ENCODE data around the gene CTRB2. TPM values are rescaled to one million over a fixed set of nuclear protein-coding genes. Genes with fewer than 3 reads are reported as not detected.

CTRB2 gene
- total RNA-seq, 1 experiment from 2014 or later = 5.8 TPM

DNA sequence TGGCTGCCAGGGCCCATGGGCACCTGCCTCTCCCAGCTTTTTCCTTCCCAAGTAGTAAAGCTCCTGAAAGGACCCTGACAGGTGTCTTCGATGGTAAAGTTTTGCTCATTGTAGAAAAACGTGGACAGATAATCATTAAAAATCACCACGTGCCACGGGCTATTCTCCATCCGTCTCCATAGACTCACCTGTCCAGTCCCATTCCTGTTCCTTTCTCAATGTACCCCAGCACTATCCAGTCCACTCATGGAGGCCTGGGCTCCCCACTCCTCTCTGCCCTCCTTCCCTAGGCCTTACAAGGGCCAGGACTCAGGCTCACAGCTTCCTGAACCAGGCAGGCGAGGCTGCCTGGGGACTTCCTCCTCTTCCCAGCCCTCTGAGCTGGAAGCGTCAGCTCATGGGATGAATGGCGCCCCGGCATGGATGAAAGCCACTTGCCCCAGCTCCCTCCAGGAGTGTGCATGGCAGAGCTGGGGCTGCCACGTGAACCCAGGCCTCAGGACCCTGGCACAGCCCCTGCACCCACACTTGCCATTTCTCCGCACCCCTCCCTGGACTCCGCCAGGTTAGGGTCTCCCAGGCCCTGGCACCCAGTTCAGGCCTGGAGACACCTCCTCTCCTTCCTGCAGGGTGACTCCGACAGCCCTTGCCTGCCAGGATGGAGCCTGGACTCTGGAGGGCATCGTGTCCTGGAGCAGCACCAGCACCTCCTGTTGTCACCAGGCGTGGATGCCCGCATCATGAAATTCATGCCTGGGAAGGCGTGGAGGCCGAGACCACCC lies 20.6 kb upstream of the CTRB2 start:
- no peaks in the 10 kb centered on the region for H3K9me3 Mint-ChIP-seq
- no peaks in the 10 kb centered on the region for H3K27me3 Mint-ChIP-seq (ENCODE audit: low read depth)
- no peak overlapping the region for H3K4me3 Mint-ChIP-seq
- ChIA-PET CTCF (interaction anchor here (0.6 to 1.5 kb wide), 4 partner anchors 28 to 124 kb away, joined by 3 to 4 read pairs (median 3); no protein-coding TSS in a partner anchor), POLR2A (interaction anchor here (0.9 to 1.4 kb wide), 4 partner anchors 19 to 26 kb away, joined by 3 to 4 read pairs (median 4); no protein-coding TSS in a partner anchor)
- DNase-seq (ENCODE audit: low spot score) = no peak
- TF ChIP-seq, protein P1, sequence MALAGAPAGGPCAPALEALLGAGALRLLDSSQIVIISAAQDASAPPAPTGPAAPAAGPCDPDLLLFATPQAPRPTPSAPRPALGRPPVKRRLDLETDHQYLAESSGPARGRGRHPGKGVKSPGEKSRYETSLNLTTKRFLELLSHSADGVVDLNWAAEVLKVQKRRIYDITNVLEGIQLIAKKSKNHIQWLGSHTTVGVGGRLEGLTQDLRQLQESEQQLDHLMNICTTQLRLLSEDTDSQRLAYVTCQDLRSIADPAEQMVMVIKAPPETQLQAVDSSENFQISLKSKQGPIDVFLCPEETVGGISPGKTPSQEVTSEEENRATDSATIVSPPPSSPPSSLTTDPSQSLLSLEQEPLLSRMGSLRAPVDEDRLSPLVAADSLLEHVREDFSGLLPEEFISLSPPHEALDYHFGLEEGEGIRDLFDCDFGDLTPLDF (CRISPR knock-in tag; IDR thresholded peaks at IDR 0.05) = no peak
- TF ChIP-seq, protein P2, sequence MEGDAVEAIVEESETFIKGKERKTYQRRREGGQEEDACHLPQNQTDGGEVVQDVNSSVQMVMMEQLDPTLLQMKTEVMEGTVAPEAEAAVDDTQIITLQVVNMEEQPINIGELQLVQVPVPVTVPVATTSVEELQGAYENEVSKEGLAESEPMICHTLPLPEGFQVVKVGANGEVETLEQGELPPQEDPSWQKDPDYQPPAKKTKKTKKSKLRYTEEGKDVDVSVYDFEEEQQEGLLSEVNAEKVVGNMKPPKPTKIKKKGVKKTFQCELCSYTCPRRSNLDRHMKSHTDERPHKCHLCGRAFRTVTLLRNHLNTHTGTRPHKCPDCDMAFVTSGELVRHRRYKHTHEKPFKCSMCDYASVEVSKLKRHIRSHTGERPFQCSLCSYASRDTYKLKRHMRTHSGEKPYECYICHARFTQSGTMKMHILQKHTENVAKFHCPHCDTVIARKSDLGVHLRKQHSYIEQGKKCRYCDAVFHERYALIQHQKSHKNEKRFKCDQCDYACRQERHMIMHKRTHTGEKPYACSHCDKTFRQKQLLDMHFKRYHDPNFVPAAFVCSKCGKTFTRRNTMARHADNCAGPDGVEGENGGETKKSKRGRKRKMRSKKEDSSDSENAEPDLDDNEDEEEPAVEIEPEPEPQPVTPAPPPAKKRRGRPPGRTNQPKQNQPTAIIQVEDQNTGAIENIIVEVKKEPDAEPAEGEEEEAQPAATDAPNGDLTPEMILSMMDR (IDR thresholded peaks at IDR 0.05) = no peak
- TF ChIP-seq RELA (CRISPR knock-in tag; IDR thresholded peaks at IDR 0.05; ENCODE audit: borderline replicate concordance) = no peak
- no peak for ATAC-seq
- peak overlapping the region; percentile 86 for H3K27ac Mint-ChIP-seq
- peaks cover 3% of the 10 kb centered on the region; the same call in 1 of the 2 replicates for H3K4me1 Mint-ChIP-seq
- H3K36me3 Mint-ChIP-seq = peaks cover 20% of the 10 kb centered on the region

DNA sequence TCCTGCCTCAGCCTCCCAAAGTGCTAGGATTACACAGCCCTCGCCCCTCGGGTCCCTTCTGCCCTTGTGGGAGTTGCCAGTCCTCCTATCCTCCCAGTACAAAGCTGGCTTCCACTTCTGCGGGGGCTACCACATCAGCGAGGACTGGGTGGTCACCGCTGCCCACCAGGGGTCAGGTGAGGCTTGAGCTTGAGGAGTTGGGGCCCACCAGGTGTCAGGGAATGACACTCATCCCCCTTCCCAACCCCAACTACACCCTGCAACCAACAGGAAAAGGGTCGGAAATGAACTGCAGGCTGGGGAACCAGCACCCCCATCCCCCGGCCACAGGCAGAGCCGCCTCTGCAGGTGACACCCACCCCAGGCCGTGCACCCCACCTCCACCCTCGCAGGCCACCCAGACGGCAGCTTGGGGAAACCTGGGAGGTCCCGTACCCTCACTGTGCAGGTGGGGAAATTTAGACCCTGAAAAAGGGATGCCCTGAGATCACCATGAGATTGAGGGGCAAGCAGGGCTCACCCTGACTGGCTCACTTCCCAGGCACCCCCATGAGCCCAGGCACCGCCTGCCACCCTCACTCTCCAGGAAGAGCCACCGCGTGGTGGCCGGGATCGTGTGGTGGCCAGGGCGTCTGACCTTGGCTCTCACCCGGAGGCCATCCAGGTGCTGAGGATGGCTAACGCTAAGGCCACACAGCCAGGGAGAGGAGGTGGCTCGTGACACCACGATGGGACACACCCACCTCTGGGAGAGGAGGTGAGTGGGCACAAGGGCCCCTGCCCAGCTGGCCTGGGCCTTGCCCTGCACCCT lies 19.8 kb upstream of the CTRB2 start:
- no peaks in the 10 kb centered on the region for H3K9me3 Mint-ChIP-seq
- H3K36me3 Mint-ChIP-seq = peaks cover 18% of the 10 kb centered on the region
- DNase-seq (ENCODE audit: low spot score) = no peak
- H3K4me1 Mint-ChIP-seq = peaks cover 3% of the 10 kb centered on the region; the same call in 1 of the 2 replicates
- H3K4me3 Mint-ChIP-seq = no peak overlapping the region
- no peak overlapping the region; the same call in 1 of the 2 replicates for H3K27ac Mint-ChIP-seq
- ChIA-PET CTCF (interaction anchor here (0.6 to 0.7 kb wide), 3 partner anchors 31 to 214 kb away, joined by 3 read pairs; no protein-coding TSS in a partner anchor), POLR2A (interaction anchor here (0.9 to 1.3 kb wide), 3 partner anchors 18 to 27 kb away, joined by 3 to 4 read pairs (median 4); no protein-coding TSS in a partner anchor)
- TF ChIP-seq NR2C2 (CRISPR knock-in tag; IDR thresholded peaks at IDR 0.05) (0 out of 2 replicates have a peak, but pooled peaks have one; percentile 16), ESRRA (CRISPR knock-in tag; IDR thresholded peaks at IDR 0.05; ENCODE audit: borderline replicate concordance) (no peak), ZNF423 (CRISPR knock-in tag; IDR thresholded peaks at IDR 0.05) (no peak), TP53 (CRISPR knock-in tag; IDR thresholded peaks at IDR 0.05) (no peak)
- TF ChIP-seq, protein P3, sequence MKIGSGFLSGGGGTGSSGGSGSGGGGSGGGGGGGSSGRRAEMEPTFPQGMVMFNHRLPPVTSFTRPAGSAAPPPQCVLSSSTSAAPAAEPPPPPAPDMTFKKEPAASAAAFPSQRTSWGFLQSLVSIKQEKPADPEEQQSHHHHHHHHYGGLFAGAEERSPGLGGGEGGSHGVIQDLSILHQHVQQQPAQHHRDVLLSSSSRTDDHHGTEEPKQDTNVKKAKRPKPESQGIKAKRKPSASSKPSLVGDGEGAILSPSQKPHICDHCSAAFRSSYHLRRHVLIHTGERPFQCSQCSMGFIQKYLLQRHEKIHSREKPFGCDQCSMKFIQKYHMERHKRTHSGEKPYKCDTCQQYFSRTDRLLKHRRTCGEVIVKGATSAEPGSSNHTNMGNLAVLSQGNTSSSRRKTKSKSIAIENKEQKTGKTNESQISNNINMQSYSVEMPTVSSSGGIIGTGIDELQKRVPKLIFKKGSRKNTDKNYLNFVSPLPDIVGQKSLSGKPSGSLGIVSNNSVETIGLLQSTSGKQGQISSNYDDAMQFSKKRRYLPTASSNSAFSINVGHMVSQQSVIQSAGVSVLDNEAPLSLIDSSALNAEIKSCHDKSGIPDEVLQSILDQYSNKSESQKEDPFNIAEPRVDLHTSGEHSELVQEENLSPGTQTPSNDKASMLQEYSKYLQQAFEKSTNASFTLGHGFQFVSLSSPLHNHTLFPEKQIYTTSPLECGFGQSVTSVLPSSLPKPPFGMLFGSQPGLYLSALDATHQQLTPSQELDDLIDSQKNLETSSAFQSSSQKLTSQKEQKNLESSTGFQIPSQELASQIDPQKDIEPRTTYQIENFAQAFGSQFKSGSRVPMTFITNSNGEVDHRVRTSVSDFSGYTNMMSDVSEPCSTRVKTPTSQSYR (CRISPR knock-in tag; IDR thresholded peaks at IDR 0.05) = no peak
- TF ChIP-seq, protein P4, sequence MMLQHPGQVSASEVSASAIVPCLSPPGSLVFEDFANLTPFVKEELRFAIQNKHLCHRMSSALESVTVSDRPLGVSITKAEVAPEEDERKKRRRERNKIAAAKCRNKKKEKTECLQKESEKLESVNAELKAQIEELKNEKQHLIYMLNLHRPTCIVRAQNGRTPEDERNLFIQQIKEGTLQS (CRISPR knock-in tag; conservative IDR thresholded peaks at IDR 0.05) = no peak
- H3K27me3 Mint-ChIP-seq (ENCODE audit: low read depth) = no peaks in the 10 kb centered on the region
- no peak for ATAC-seq

DNA sequence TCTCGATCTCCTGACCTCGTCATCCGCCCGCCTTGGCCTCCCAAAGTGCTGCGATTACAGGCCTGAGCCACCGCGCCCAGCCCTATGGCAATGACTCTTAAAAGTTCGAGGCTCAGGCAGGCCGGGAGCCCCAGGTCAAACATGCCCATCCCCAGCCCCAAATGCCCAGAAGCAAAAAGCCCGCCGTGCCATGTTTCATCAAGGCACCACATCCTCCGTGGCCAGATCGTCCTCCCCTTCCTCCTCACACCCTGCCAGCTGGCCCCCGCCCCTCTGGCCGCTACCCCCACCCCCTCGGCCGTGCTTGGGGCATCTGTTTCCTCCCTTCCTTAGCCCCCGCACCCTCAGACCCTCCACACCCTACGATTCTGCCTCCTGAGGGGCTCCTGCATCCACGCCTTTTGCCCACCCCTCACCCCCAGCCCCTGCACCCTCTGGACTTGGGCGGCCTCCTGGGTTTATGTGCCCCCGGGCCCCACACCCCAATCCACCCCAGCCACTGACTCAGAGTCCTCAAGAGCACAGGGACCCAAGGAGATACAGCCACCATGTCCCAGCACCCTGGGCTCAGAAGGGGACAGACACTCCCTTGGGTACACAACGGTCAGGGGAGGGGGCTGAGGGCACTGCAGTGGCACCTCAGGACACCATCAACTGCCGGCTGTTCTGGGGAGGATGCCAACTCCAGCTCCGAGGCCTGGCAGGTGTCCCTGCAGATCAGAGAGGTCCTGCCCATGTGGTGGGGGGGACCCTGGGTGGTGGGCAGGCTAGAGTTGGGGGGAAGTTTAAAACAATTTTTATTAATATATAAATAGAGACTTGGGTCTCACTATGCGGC lies 18.9 kb upstream of the CTRB2 start:
- peaks cover 3% of the 10 kb centered on the region; the same call in 1 of the 2 replicates for H3K4me1 Mint-ChIP-seq
- ChIA-PET POLR2A (interaction anchor here (0.9 to 1.3 kb wide), 2 partner anchors 20 to 28 kb away, joined by 3 to 4 read pairs; no protein-coding TSS in a partner anchor), CTCF (interaction anchor here (0.7 to 1.3 kb wide), 3 partner anchors 8 to 159 kb away, joined by 4 to 12 read pairs (median 4); no protein-coding TSS in a partner anchor)
- DNase-seq (ENCODE audit: low spot score) = no peak
- no peak overlapping the region for H3K27ac Mint-ChIP-seq
- H3K36me3 Mint-ChIP-seq = peaks cover 12% of the 10 kb centered on the region
- ATAC-seq = no peak
- H3K4me3 Mint-ChIP-seq = no peak overlapping the region
- no peaks in the 10 kb centered on the region for H3K9me3 Mint-ChIP-seq
- H3K27me3 Mint-ChIP-seq (ENCODE audit: low read depth) = no peaks in the 10 kb centered on the region
- no peak for TF ChIP-seq ZNF423 (CRISPR knock-in tag; IDR thresholded peaks at IDR 0.05)
- no peak for TF ChIP-seq JUN (CRISPR knock-in tag; IDR thresholded peaks at IDR 0.05)
- TF ChIP-seq CBFB (CRISPR knock-in tag; IDR thresholded peaks at IDR 0.05; ENCODE audit: low read depth) = no peak
- TF ChIP-seq GTF2I (CRISPR knock-in tag; conservative IDR thresholded peaks at IDR 0.05) = no peak
- TF ChIP-seq NR3C1 (CRISPR knock-in tag; conservative IDR thresholded peaks at IDR 0.05; ENCODE audit: low read depth) = no peak
- TF ChIP-seq GRHL2 (CRISPR knock-in tag; IDR thresholded peaks at IDR 0.05; ENCODE audit: insufficient replicate concordance, severe bottlenecking) = no peak
- no peak for TF ChIP-seq ZNF416 (CRISPR knock-in tag; IDR thresholded peaks at IDR 0.05)
- TF ChIP-seq ZNF671 (CRISPR knock-in tag; IDR thresholded peaks at IDR 0.05) = no peak
- TF ChIP-seq, protein P5, sequence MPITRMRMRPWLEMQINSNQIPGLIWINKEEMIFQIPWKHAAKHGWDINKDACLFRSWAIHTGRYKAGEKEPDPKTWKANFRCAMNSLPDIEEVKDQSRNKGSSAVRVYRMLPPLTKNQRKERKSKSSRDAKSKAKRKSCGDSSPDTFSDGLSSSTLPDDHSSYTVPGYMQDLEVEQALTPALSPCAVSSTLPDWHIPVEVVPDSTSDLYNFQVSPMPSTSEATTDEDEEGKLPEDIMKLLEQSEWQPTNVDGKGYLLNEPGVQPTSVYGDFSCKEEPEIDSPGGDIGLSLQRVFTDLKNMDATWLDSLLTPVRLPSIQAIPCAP (CRISPR knock-in tag; IDR thresholded peaks at IDR 0.05) = no peak
- no peak for TF ChIP-seq NFATC4 (CRISPR knock-in tag; IDR thresholded peaks at IDR 0.05)
- no peak for TF ChIP-seq ZNF121 (CRISPR knock-in tag; IDR thresholded peaks at IDR 0.05)
- no peak for TF ChIP-seq SOX15 (CRISPR knock-in tag; IDR thresholded peaks at IDR 0.05)
- TF ChIP-seq KAT7 (CRISPR knock-in tag; IDR thresholded peaks at IDR 0.05; ENCODE audit: borderline replicate concordance) = no peak

All from WTC11 (cell line).